Endothelial cell of umbilical vein (primary cell): ENCODE measurements around the gene RAB12.

ENCODE experiments used
- EZH2 ChIP-seq: IDR thresholded peaks from 2 replicates; pipeline ENCODE4 v1.6.1; 2012; ENCODE audit warnings: borderline replicate concordance, low read depth, mild to moderate bottlenecking, moderate library complexity, low read length, inconsistent platforms; ENCODE audit not compliant: severe bottlenecking
- FOS ChIP-seq: IDR thresholded peaks from 2 replicates; pipeline ENCODE4 v1.6.1; 2011; ENCODE audit warnings: mild to moderate bottlenecking, low read length, moderate library complexity, borderline replicate concordance; ENCODE audit not compliant: insufficient read depth
- GATA2 ChIP-seq: IDR thresholded peaks from 2 replicates; pipeline ENCODE4 v1.7.0; 2011; ENCODE audit warnings: low read depth, mild to moderate bottlenecking, moderate library complexity, mixed read lengths, low read length; ENCODE audit not compliant: insufficient read length, insufficient read depth
- JUN ChIP-seq: IDR thresholded peaks from 2 replicates; pipeline ENCODE4 v1.6.1; 2011; ENCODE audit warnings: borderline replicate concordance, low read depth; ENCODE audit not compliant: insufficient read length, insufficient read depth
- MYC ChIP-seq: IDR thresholded peaks from one replicate; pipeline ENCODE4 v1.6.1; 2011; ENCODE audit warnings: mild to moderate bottlenecking, low read depth, low read length
- POLR2A ChIP-seq: IDR thresholded peaks from 2 replicates; pipeline ENCODE4 v1.6.1; 2012; ENCODE audit warnings: low read depth, mild to moderate bottlenecking, control low read depth, low read length
- POLR2AphosphoS5 ChIP-seq: IDR thresholded peaks from 2 replicates; pipeline ENCODE4 v1.6.1; 2012; ENCODE audit warnings: low read depth, mild to moderate bottlenecking, control low read depth, low read length, moderate library complexity; ENCODE audit not compliant: insufficient read depth
- TF ChIP-seq, protein P1 (sequence below), 2 donors: IDR thresholded peaks; 1 replicate in 1 of 2; 2 replicates in 1 of 2; pipeline ENCODE4 v1.5.1; 2011; ENCODE audit warnings: low read length in 2 of 2, mild to moderate bottlenecking in 2 of 2, moderate library complexity in 2 of 2, control low read depth in 1 of 2, inconsistent platforms in 1 of 2, low read depth in 1 of 2; ENCODE audit not compliant: insufficient read depth in 1 of 2; ENCODE audit errors: extremely low read depth in 1 of 2
- TF ChIP-seq, protein P2 (sequence below): IDR thresholded peaks from 2 replicates; pipeline ENCODE4 v1.6.1; 2011; ENCODE audit not compliant: insufficient read depth, insufficient read length

DNA sequence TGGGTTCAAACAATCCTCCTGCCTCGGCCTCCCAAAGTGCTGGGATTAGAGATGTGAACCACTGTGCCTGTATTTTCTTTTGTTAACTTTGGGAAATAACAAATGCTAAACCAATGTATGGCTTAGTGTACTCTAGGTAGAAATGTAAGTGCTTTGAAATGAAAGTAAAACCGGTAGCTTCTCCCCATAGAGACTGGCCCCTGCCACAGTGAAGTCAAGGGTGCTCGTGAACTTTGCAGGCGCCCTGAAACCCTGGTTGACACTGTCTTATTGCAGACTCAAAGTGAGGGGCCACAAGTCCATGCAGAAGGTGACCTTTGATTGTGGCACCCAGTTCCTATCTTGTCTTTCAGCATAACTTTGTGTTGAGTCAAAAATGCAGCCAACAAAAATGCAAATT, 72.0 kb downstream of the RAB12 start:
- TF ChIP-seq, protein P1, sequence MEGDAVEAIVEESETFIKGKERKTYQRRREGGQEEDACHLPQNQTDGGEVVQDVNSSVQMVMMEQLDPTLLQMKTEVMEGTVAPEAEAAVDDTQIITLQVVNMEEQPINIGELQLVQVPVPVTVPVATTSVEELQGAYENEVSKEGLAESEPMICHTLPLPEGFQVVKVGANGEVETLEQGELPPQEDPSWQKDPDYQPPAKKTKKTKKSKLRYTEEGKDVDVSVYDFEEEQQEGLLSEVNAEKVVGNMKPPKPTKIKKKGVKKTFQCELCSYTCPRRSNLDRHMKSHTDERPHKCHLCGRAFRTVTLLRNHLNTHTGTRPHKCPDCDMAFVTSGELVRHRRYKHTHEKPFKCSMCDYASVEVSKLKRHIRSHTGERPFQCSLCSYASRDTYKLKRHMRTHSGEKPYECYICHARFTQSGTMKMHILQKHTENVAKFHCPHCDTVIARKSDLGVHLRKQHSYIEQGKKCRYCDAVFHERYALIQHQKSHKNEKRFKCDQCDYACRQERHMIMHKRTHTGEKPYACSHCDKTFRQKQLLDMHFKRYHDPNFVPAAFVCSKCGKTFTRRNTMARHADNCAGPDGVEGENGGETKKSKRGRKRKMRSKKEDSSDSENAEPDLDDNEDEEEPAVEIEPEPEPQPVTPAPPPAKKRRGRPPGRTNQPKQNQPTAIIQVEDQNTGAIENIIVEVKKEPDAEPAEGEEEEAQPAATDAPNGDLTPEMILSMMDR (IDR thresholded peaks at IDR 0.05; ENCODE audit: extremely low read depth in 1 of 2, insufficient read depth in 1 of 2, low read depth in 1 of 2, low read length in 2 of 2): no peak
- no peak for TF ChIP-seq POLR2A
- TF ChIP-seq MYC: no peak
- no peak for TF ChIP-seq EZH2
- TF ChIP-seq POLR2AphosphoS5: no peak
- TF ChIP-seq, protein P2, sequence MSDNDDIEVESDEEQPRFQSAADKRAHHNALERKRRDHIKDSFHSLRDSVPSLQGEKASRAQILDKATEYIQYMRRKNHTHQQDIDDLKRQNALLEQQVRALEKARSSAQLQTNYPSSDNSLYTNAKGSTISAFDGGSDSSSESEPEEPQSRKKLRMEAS: no peak
- no peak for TF ChIP-seq FOS
- no peak for TF ChIP-seq JUN
- TF ChIP-seq GATA2: no peak
